Stimulated activated CD4-positive, alpha-beta T cell treated with anti-CD3 and anti-CD28 coated beads, Interleukin-1b, Interleukin-23, amount 100 ng/mL, for 24 hours (primary cell): Measurements from ENCODE around the gene DGKI.
"Not testable (repeated sequence)": the region's sequence is repeated elsewhere in the genome, so short reads cannot be mapped to it uniquely, and the experiment has no call there.

Experiments
- DNase-seq, 4 experiments: peaks; one replicate each; pipeline ENCODE4 v3.0.0-alpha.2; 2020; ENCODE audit warnings: low read depth in 4 of 4, low spot score in 1 of 4

The DGKI gene

GRCh38 chr7:137482466-137482865 is 364.3 kb downstream of the DGKI start:
- DNase-seq: no peak

- DNase-seq: no peak
These were observed 365.9 kb downstream of the DGKI start for GRCh38 chr7:137480824-137481365.

- DNase-seq: no peak
These were observed 366.4 kb downstream of the DGKI start for GRCh38 chr7:137480401-137480800.

GRCh38 chr7:137476937-137477336 is 369.8 kb downstream of the DGKI start:
- no peak for DNase-seq

- no peak for DNase-seq
These were observed 370.8 kb downstream of the DGKI start for GRCh38 chr7:137475966-137476365.

- DNase-seq: no peak
These were observed 372.2 kb downstream of the DGKI start for GRCh38 chr7:137474540-137475026.

- no peak for DNase-seq
These were observed 375.6 kb downstream of the DGKI start for GRCh38 chr7:137471128-137471527.

- DNase-seq: no peak
These were observed 376.9 kb downstream of the DGKI start for GRCh38 chr7:137469858-137470257.

GRCh38 chr7:137469191-137469811 is 377.5 kb downstream of the DGKI start:
- no peak for DNase-seq

- DNase-seq: no peak
These were observed 383.9 kb downstream of the DGKI start for GRCh38 chr7:137462847-137463246.

- no peak for DNase-seq
These were observed 384.6 kb downstream of the DGKI start for GRCh38 chr7:137462074-137462715.

GRCh38 chr7:137458399-137458798 is 388.4 kb downstream of the DGKI start:
- no peak for DNase-seq

- DNase-seq: no peak
These were observed 392.0 kb downstream of the DGKI start for GRCh38 chr7:137454767-137455166.

GRCh38 chr7:137454246-137454724 is 392.5 kb downstream of the DGKI start:
- DNase-seq: no peak

GRCh38 chr7:137453356-137453755 is 393.4 kb downstream of the DGKI start:
- no peak for DNase-seq

GRCh38 chr7:137449016-137449415 is 397.8 kb downstream of the DGKI start:
- no peak for DNase-seq

GRCh38 chr7:137448572-137448971 is 398.2 kb downstream of the DGKI start:
- not testable (repeated sequence) for DNase-seq

- no peak for DNase-seq
These were observed 400.7 kb downstream of the DGKI start for GRCh38 chr7:137446025-137446424.

GRCh38 chr7:137445268-137445667 is 401.5 kb downstream of the DGKI start:
- DNase-seq: no peak

GRCh38 chr7:137443616-137444015 is 403.2 kb downstream of the DGKI start:
- DNase-seq: no peak

- DNase-seq: no peak
These were observed 405.3 kb downstream of the DGKI start for GRCh38 chr7:137441451-137441850.
